HG03342 (cell line): ENCODE data around the gene JMJD8.

Source experiments
- ATAC-seq: cut with Tn5 transposase; IDR thresholded peaks from one replicate; pipeline ENCODE4 v1.9.1; 2021; ENCODE audit warnings: mild to moderate bottlenecking, moderate library complexity; ENCODE audit not compliant: unreplicated experiment

Gene JMJD8

GRCh38 chr16:642189-643049 lies 41.7 kb downstream of the JMJD8 start:
- ATAC-seq: peak; percentile 21

- peak; percentile 43 for ATAC-seq
Observed at GRCh38 chr16:641326-642188, 42.6 kb downstream of the JMJD8 start, which contains the start of gene MCRIP2. Gene MCRIP2 (plus strand): TSS chr16:641828. CDS start chr16:641992, 164 bp downstream.

- ATAC-seq: no peak
Observed at GRCh38 chr16:640614-641013, 43.5 kb downstream of the JMJD8 start.

- ATAC-seq: no peak
Observed at GRCh38 chr16:638836-639235, 45.3 kb downstream of the JMJD8 start.

- no peak for ATAC-seq
Observed at GRCh38 chr16:638034-638543, 46.0 kb downstream of the JMJD8 start.

- no peak for ATAC-seq
Observed at GRCh38 chr16:637081-638018, 46.8 kb downstream of the JMJD8 start.

- peak; percentile 65 for ATAC-seq
Observed at GRCh38 chr16:636206-637080, 47.7 kb downstream of the JMJD8 start, which contains the start of gene METTL26. Gene METTL26 (minus strand): TSS chr16:636305. CDS start chr16:636290, 15 bp downstream.

- ATAC-seq: peak; percentile 2
Observed at GRCh38 chr16:635573-636205, 48.4 kb downstream of the JMJD8 start.

GRCh38 chr16:634996-635395 lies 49.1 kb downstream of the JMJD8 start:
- ATAC-seq: no peak

- no peak for ATAC-seq
Observed at GRCh38 chr16:634051-634670, 50.0 kb downstream of the JMJD8 start.

- ATAC-seq: no peak
Observed at GRCh38 chr16:633336-634050, 50.6 kb downstream of the JMJD8 start.

GRCh38 chr16:632486-633335 lies 51.4 kb downstream of the JMJD8 start:
- no peak for ATAC-seq

- no peak for ATAC-seq
Observed at GRCh38 chr16:631808-632358, 52.3 kb downstream of the JMJD8 start.
